Astrocyte of the cerebellum (primary cell): ENCODE results near the gene FEN1.
A peak's percentile ranks its signal among the peaks of the same experiment; 100 is the strongest.

ENCODE experiments used
- DNase-seq: peaks from one replicate; pipeline ENCODE4 v3.0.0-alpha.2; 2011; ENCODE audit warnings: low read depth
- H3K4me3 ChIP-seq: 2 replicates; pipeline ENCODE4 v1.5.1; 2011; ENCODE audit warnings: mild to moderate bottlenecking, low read depth, low read length, moderate library complexity
- CTCF ChIP-seq: IDR thresholded peaks from 2 replicates; pipeline ENCODE4 v1.5.1; 2012; ENCODE audit warnings: low read length, low read depth, moderate library complexity, mild to moderate bottlenecking; ENCODE audit errors: missing control alignments
- in situ Hi-C: cut with HindIII; loops from 2 replicates; pipeline ENCODE4 v1.10.0; 2017; ENCODE audit warnings: low sequenced_read_pairs

FEN1 gene

DNA sequence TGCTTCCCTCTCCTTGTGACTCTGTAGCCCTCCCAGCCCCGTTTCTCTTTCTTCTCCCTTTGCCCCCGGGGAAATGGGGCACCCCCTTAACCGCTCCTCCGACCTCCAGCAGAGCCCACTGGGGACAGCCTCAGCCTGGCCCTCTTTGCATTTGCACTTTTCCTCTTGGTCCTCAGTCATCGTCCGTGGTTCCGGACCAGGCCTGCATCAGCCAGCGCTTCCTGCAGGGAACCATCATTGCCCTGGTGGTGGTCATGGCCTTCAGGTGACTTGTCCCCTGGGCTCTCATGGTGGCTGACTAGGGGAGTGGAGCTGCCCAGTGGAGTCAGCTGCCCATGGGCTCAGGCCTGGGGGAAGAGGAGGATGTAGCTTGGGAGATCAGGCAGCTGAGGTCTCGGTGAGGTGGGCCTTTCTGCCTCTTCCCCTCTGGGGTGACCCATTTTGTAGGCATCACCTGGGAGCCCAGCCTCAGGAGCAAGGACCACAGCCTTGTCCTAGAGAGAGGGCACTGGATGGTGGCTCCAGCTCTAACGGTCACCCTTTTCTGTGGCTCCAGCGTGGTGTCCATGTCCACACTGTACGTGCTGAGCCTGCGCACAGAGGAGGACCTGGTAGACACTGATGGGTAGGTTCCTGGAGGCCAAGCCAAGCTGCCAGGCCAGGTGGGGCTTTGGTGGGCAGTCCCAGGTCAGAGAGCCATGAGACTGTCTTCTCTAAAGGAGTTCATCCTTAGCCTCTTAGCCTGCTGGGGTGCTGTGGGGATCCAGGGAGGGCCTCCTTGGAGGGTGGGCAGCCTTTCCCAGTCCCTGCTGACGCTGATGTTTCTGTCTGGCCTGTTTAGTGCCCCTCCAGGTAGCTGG lies 12.8 kb upstream of the FEN1 start:
- in situ Hi-C loops, result no loop called here
- no peak for TF ChIP-seq CTCF
- H3K4me3 ChIP-seq, result no peak overlapping the region

DNA sequence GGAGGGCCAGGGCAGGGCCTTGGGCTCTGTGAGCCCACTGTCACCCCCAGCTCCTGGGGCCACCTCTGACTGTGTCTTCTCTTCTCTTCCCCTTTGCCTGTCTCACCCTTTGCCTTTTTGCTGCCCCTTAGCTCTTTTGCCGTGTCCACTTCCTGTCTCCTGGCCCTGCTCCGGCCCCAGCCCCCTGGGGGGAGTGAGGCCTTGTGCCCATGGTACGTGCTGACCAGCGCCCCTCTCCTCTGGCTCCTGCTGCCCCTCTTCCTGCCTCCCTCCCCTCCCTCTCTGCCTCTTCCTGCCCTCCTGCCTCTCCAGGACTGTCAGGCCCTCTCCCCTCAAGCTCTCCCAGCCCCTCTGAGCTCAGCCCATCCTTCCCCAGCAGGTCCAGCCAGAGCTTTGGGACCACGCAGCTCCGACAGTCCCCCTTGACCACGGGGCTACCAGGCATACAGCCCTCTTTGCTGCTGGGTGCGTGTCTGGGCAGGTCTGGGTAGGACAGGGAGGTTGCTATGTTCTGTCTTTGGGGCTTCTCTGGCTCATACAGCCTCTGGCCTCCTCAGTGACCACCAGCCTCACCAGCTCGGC lies 12.0 kb upstream of the FEN1 start:
- in situ Hi-C loops, result no loop called here
- no peak for DNase-seq
- H3K4me3 ChIP-seq, result no peak overlapping the region
- TF ChIP-seq CTCF, result no peak

More for the DNA sequence above, 12.8 kb upstream of the FEN1 start:
- DNase-seq, result no peak

DNA sequence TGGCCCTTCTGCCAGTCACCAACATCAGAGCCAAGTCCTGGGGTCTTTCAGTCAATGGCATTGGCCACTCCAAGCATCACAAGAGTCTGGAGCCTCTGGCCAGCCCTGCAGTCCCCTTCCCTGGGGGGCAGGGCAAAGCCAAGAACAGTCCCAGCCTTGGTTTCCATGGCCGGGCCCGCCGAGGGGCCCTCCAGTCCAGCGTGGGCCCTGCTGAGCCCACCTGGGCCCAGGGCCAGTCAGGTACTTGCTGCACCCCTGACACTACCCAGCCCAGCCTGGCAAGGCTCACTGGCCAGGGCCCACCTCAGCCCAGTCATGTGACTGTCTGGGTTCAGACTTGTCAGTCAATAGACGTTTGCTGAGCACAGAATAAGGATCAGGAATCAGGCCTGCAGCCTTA lies 11.1 kb upstream of the FEN1 start:
- in situ Hi-C loops, result no loop called here
- no peak for TF ChIP-seq CTCF
- no peak for DNase-seq
- H3K4me3 ChIP-seq, result no peak overlapping the region

DNA sequence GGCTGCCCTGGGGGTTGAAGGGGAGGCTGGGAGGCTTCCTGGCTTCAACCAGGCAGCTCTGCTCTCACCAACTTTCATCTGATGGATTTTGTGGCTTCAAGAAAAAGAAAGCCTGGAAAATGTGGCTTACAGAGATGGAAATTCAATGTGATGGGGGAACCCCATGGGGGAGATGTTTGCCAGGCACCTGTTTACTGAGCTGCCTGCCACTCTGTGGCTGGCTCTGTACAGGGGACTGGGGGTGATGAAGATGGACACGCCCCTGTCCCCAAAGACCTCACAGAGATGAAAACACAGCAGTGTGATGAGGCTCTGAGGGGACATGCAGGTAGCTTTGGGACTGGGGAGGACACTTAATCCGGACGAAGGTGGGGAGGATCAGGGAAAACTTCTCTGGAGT lies 10.4 kb upstream of the FEN1 start:
- no peak for DNase-seq
- no peak for TF ChIP-seq CTCF
- in situ Hi-C loops, result no loop called here
- H3K4me3 ChIP-seq, result no peak overlapping the region

DNA sequence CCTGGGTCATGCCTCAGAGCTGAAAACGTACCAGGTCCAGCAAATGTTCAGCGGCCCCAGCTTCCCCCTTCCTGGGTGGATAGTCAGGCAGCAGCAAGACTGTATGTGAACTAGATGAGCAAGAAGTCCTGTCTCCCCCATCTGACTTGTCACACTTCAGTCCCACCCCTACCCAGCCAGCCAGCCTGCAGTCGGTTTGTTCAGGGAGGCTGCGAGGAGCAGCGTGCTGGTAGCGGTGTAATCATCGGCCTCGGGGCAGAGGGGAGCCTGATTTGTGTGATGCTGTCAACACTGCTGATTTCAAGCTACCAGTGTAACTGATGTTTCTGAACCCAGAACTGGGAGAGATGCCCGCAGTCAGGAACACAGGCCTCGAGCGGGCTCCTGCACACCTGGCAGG lies 9.9 kb upstream of the FEN1 start:
- no peak for TF ChIP-seq CTCF
- H3K4me3 ChIP-seq, result no peak overlapping the region
- no peak for DNase-seq
- in situ Hi-C loops, result no loop called here

- no peak overlapping the region for H3K4me3 ChIP-seq
- peak; percentile 55 for DNase-seq
- no peak for TF ChIP-seq CTCF
- in situ Hi-C loops, result no loop called here
Observed at GRCh38 chr11:61783717-61784505, 8.8 kb upstream of the FEN1 start.
